HG03064 (cell line): ENCODE measurements around the gene COX17.

ENCODE experiments used
- ATAC-seq: cut with Tn5 transposase; IDR thresholded peaks from one replicate; pipeline ENCODE4 v1.9.1; 2021; ENCODE audit warnings: low read depth; ENCODE audit not compliant: unreplicated experiment

Gene COX17

GRCh38 chr3:119675188-119675874 lies 1.9 kb downstream of the COX17 start:
- no peak for ATAC-seq

GRCh38 chr3:119673875-119674274 lies 3.3 kb downstream of the COX17 start:
- no peak for ATAC-seq

GRCh38 chr3:119672776-119673175 lies 4.4 kb downstream of the COX17 start:
- no peak for ATAC-seq

GRCh38 chr3:119669906-119670570 lies 7.2 kb downstream of the COX17 start:
- ATAC-seq = no peak

GRCh38 chr3:119665954-119666559 lies 11.1 kb downstream of the COX17 start:
- ATAC-seq = no peak

GRCh38 chr3:119664850-119665379 lies 12.3 kb downstream of the COX17 start:
- no peak for ATAC-seq

GRCh38 chr3:119664370-119664769 lies 12.8 kb downstream of the COX17 start:
- ATAC-seq = no peak

GRCh38 chr3:119663885-119664284 lies 13.3 kb downstream of the COX17 start:
- no peak for ATAC-seq

GRCh38 chr3:119662604-119663373 lies 14.4 kb downstream of the COX17 start:
- ATAC-seq = no peak

- ATAC-seq = no peak
Measured at GRCh38 chr3:119660474-119661440, 16.4 kb downstream of the COX17 start, which contains the start of gene POPDC2. Gene POPDC2, minus strand, starts transcription at chr3:119660589. Its CDS starts 166 bp downstream, at chr3:119660423.

- no peak for ATAC-seq
Measured at GRCh38 chr3:119659606-119660291, 17.5 kb downstream of the COX17 start.

- no peak for ATAC-seq
Measured at GRCh38 chr3:119658994-119659393, 18.2 kb downstream of the COX17 start.

GRCh38 chr3:119657887-119658702 lies 19.1 kb downstream of the COX17 start:
- ATAC-seq = no peak

- ATAC-seq = no peak
Measured at GRCh38 chr3:119653876-119654275, 23.3 kb downstream of the COX17 start.

GRCh38 chr3:119652306-119653033 lies 24.7 kb downstream of the COX17 start:
- no peak for ATAC-seq

GRCh38 chr3:119649761-119650160 lies 27.4 kb downstream of the COX17 start:
- no peak for ATAC-seq

GRCh38 chr3:119647843-119648575 lies 29.2 kb downstream of the COX17 start:
- no peak for ATAC-seq
